Brain microvascular endothelial cell (primary cell): ENCODE measurements around the gene CALY.

Experiments
- DNase-seq: peaks from one replicate; pipeline ENCODE4 v3.0.0-alpha.2; 2020
- H3K27ac ChIP-seq: fragments of 250-450 bp; sonication (Bioruptor Pico); 2 replicates; pipeline ENCODE4 v1.5.1; 2020; ENCODE audit warnings: mild to moderate bottlenecking, moderate library complexity
- H3K27me3 ChIP-seq: fragments of 250-450 bp; sonication (Bioruptor Pico); replicated peaks from 2 replicates; pipeline ENCODE4 v1.5.1; 2020; ENCODE audit warnings: mild to moderate bottlenecking
- H3K36me3 ChIP-seq: fragments of 250-450 bp; sonication (Bioruptor Pico); replicated peaks from 2 replicates; pipeline ENCODE4 v1.5.1; 2020; ENCODE audit warnings: mild to moderate bottlenecking
- H3K4me3 ChIP-seq: 2 replicates; pipeline ENCODE4 v1.5.1; 2011; ENCODE audit warnings: low read depth, mild to moderate bottlenecking, control low read depth, low read length, moderate library complexity
- in situ Hi-C: cut with HindIII; loops from 2 replicates; pipeline ENCODE4 v1.10.0; 2017; ENCODE audit warnings: low sequenced_read_pairs, low pct_ligation_motif_present
- TF ChIP-seq, protein P1 (sequence below): IDR thresholded peaks from 2 replicates; pipeline ENCODE4 v1.5.1; 2011; ENCODE audit warnings: low read depth, mild to moderate bottlenecking, moderate library complexity, low read length, control low read depth, inconsistent platforms; ENCODE audit errors: missing control alignments

The CALY gene

DNA sequence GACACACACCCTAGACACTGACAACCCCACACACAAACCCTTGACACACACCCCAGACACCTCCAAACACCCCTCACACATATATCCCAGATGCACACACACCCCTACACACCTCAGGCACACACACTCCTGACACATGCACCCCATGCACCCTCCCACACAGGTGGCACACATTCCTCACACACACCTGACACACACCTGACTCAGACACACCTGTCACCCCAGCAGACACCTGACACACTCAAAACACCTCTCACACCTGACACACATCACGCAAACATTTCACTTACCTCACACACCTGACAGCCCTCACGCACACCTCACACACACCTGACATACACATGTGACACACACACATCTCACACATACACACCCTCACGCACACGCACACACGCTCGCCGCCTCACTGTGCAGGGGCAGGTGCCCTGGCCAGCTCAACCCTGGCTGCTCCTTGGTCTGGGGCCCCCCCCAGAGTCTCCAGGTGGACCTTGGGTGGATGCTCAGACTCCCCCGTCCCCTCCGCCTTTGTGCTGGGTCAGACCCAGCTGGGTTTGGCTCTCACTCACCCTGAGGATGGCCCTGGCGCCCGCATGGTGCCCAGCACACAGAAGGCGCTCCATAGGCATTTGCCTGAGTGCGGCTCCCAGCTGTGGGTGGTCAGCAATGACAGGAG lies 3.1 kb upstream of the CALY start:
- Histone ChIP-seq H3K36me3 (no peaks in the 10 kb centered on the region), H3K27me3 (peaks cover 24% of the 10 kb centered on the region), H3K4me3 (no peak overlapping the region), H3K27ac (no peak overlapping the region)
- TF ChIP-seq, protein P1, sequence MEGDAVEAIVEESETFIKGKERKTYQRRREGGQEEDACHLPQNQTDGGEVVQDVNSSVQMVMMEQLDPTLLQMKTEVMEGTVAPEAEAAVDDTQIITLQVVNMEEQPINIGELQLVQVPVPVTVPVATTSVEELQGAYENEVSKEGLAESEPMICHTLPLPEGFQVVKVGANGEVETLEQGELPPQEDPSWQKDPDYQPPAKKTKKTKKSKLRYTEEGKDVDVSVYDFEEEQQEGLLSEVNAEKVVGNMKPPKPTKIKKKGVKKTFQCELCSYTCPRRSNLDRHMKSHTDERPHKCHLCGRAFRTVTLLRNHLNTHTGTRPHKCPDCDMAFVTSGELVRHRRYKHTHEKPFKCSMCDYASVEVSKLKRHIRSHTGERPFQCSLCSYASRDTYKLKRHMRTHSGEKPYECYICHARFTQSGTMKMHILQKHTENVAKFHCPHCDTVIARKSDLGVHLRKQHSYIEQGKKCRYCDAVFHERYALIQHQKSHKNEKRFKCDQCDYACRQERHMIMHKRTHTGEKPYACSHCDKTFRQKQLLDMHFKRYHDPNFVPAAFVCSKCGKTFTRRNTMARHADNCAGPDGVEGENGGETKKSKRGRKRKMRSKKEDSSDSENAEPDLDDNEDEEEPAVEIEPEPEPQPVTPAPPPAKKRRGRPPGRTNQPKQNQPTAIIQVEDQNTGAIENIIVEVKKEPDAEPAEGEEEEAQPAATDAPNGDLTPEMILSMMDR: no peak
- in situ Hi-C loops: no loop called here
- DNase-seq: no peak

DNA sequence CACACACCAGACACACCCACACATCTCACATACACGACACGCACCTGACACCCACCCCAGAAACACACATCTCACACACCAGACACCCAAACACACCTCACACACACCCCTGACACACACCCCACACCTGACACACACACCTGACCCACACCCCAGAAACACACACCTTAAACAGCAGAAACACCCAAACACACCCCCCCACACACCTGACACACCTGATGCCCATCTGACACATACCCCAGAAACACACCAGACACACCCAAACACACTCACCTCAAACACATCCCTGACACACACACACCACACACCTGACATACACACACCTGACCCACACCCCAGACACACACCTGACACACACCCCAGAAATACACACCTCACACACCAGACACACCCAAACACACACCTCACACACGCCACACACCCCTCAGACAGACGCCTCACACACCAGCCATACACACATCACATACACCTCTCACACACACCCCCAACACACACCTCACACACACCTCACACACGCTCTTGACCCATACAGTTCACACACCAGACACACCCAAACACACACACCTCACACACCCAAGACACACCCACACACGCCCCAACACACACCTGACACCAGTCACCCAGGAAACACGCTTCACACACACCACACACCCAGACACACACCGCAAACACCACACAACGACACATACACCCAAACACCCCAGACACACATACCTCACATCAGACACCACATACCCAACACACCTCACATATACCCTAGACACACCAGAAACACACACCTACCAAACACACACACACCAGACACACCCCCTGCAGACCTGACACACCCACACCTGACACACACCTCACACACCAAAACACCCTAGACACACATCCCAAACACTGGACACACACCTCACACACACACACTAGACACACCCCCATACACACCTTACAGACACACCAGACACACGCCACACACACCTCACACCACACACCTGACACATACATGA lies 1.7 kb upstream of the CALY start:
- Histone ChIP-seq H3K4me3 (no peak overlapping the region), H3K36me3 (no peaks in the 10 kb centered on the region), H3K27me3 (peaks cover 28% of the 10 kb centered on the region), H3K27ac (no peak overlapping the region)
- TF ChIP-seq, protein P1: no peak
- in situ Hi-C loops: no loop called here
- DNase-seq: no peak

- no peak overlapping the region for H3K27ac ChIP-seq
- peaks cover 28% of the 10 kb centered on the region for H3K27me3 ChIP-seq
- no peak for DNase-seq
- in situ Hi-C loops: no loop called here
- H3K36me3 ChIP-seq: no peaks in the 10 kb centered on the region
- TF ChIP-seq, protein P1: no peak
- H3K4me3 ChIP-seq: no peak overlapping the region
Measured at GRCh38 chr10:133337370-133337725, 652 bp upstream of the CALY start.

DNA sequence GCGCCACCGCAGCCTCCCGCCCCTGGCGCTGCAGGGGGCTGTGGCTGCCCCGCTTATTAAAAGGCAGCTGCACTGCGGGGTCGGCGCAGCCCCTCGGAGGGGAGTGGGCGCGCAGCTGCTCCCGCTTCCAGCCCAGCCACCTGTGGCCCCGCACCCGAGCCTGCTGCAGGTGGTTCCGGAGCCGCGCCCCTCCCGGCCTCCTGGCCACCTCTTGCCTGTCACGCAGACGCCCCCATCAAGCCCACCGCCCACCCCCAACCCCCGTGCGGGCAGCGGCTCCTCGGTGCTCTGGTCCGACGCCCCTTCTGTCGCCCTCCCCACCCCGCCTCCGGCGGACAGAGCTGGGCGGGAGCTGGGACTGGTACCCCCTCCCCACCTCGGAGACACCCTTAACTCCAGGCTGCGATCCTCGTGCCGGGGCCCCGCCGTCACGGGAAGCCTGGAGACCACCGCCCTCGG lies 549 bp downstream of the CALY start:
- in situ Hi-C loops: no loop called here
- H3K36me3 ChIP-seq: no peaks in the 10 kb centered on the region
- H3K27me3 ChIP-seq: peaks cover 28% of the 10 kb centered on the region
- DNase-seq: no peak
- TF ChIP-seq, protein P1: no peak
- H3K4me3 ChIP-seq: no peak overlapping the region
- no peak overlapping the region for H3K27ac ChIP-seq

DNA sequence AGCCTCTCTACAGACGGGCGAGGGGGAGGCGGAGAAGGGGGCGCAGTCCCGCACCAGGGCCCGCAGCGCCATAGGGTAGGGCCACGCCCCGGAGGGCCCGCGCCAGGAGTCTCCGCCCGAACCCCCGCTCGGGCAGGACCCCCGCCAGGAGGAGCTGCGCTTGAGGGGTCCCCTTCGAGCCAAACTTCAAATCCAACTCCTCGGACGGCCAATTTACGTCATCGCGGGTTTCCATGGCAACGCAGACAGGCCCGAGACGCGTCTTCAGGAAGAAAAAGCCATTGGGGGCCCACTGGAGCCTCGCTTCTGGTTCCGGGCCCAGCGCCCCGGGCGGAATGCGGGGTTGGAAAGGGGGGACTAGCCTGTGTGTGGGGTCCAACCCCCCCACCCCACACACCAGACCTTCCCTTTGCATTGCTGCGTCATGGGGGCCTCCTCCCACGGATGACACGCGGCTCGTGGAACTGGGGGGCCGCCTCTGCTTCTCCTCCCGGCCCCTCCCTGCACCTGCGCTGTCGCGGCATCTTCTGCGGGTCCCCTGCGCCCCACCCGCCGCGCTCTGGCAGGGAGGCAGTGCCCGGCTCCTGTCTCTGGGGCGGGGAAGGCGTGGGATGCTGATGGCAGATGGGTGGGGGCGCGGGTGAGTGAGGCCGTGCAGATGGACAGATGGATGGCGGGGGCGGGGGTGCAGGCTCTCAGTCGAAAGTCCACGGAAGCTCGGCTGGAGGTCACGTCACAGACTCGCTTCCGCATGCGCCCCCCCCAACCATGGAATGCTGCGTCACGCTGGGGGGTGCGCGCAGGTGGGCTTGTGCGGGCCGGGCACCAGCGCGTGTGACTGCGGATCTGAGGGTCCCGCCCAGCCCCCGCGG lies 1.2 kb downstream of the CALY start:
- peak; percentile 50 for DNase-seq
- no peak overlapping the region for H3K27ac ChIP-seq
- peak overlapping the region; percentile 40 for H3K4me3 ChIP-seq
- in situ Hi-C loops: no loop called here
- TF ChIP-seq, protein P1: no peak
- peaks cover 30% of the 10 kb centered on the region for H3K27me3 ChIP-seq
- H3K36me3 ChIP-seq: no peaks in the 10 kb centered on the region
